ENCODE data around the gene TP73. TPM values are rescaled to one million over a fixed set of nuclear protein-coding genes. Genes with fewer than 3 reads are reported as not detected.
"Not testable (repeated sequence)": the region's sequence is repeated elsewhere in the genome, so short reads cannot be mapped to it uniquely, and the experiment has no call there.

The TP73 gene
- total RNA-seq, 1 donor from 2014 or later: 1.3 TPM

DNA sequence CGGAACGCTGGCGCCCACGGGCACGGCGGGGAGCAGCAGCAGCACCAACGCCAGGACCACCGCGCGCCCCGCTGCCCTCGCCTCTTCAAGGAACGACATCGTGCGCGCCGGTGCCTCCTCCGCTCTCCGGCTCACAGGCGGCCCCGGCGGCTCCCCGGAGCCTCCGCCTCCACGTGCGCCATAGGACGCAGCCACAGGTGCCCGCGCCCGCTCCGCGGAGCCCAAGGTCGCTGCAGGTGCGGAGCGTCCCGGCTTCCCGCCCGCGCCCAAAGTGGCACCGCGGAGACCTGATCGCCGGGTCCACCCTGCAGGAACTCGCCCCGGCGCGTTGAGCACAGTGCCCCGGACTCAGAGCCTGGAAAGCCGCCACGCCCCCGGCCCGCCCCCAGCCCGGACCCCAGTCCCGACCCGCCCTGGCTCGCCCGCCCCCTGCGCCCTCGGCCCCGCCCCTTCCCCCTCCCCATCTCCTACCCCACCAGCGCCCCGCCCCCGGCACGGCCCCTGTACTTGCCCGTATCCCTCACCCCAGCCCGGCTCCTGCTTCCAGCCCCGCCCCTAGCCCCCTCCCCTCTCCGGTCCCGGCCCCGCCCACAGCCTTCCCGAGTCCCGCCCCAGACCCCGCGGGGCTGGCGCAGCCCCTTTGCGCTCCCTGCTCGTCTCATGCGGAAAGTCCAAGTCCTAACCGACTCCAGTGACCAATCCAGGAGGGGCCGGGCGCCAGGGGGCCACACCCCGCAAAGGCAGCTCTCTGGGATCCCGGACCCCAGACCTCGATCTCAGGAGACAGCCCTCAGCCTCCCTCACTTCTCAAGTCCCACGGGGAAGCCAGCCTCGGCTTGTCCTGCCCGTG, 40.9 kb upstream of the TP73 start, which contains the start of gene MEGF6:
TSS of gene MEGF6 (minus strand) at position 339 of the 850 bp plus-strand sequence. CDS start at position 99, 240 bp downstream.
- intact Hi-C loops (cut with micrococcal nuclease): no loop called here
- H3K27me3 Mint-ChIP-seq: peaks cover 20% of the 10 kb centered on the region
- DNase-seq: peak; percentile 67
- H3K4me1 Mint-ChIP-seq: no peaks in the 10 kb centered on the region
- H3K27ac Mint-ChIP-seq: no peak within 1 kb of the TSS
- peak within 1 kb of the TSS; percentile 71 for H3K4me3 Mint-ChIP-seq
- no peaks in the 10 kb centered on the region for H3K9me3 Mint-ChIP-seq
- no peaks in the 10 kb centered on the region for H3K36me3 Mint-ChIP-seq (ENCODE audit: low read depth)

DNA sequence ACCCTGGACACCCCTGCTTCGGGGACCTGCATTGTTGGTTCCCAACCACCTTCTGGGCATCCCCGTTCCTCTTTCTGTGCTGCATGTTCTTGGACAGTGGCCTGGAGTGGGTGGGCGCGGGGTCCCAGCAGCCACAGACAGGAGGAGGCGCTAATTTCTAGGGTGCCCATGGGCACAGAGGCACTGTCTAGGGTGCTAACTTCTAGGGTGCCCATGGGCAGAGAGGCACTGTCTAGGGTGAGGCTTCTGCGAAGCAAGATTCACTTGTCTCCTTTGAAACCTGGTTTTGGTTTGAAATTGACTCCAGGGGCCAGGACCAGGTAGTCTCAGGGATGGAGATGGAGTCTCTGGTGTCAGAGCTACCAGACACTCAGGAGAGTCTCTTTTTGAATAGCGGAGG, 40.2 kb upstream of the TP73 start:
- DNase-seq: no peak
- Mint-ChIP-seq H3K27me3 (peaks cover 20% of the 10 kb centered on the region), H3K36me3 (ENCODE audit: low read depth) (no peaks in the 10 kb centered on the region), H3K4me3 (no peak overlapping the region), H3K9me3 (no peaks in the 10 kb centered on the region), H3K27ac (no peak overlapping the region), H3K4me1 (no peaks in the 10 kb centered on the region)
- intact Hi-C loops (cut with micrococcal nuclease): no loop called here

GRCh38 chr1:3614755-3615742, 37.3 kb upstream of the TP73 start:
- Mint-ChIP-seq H3K4me3 (no peak overlapping the region), H3K27me3 (peaks cover 18% of the 10 kb centered on the region), H3K4me1 (peaks cover 4% of the 10 kb centered on the region), H3K27ac (no peak overlapping the region), H3K9me3 (no peaks in the 10 kb centered on the region), H3K36me3 (ENCODE audit: low read depth) (no peaks in the 10 kb centered on the region)
- DNase-seq: no peak
- intact Hi-C loops (cut with micrococcal nuclease): no loop called here

DNA sequence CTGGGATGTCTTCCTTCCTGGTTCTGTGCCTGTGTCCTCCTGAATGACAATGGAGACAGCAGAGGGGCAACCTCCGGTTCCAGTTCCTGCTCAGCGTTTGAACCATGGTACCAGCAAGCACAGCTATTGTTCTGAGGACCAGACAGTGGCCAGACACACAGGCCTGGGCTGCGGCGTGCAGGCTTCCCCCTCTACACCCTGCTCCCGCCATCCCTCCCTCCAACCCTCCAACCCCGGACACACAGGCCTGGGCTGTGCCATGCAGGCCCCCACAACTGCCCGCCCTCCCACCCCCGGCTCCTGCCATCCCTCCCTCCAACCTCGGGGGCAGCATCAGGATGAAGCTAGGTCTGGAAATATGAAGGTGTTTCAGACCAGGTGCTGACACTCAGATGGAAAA, 35.5 kb upstream of the TP73 start:
- Mint-ChIP-seq H3K36me3 (ENCODE audit: low read depth) (no peaks in the 10 kb centered on the region), H3K4me3 (no peak overlapping the region), H3K9me3 (no peaks in the 10 kb centered on the region), H3K27me3 (peaks cover 12% of the 10 kb centered on the region), H3K4me1 (peaks cover 4% of the 10 kb centered on the region), H3K27ac (no peak overlapping the region)
- DNase-seq: no peak
- intact Hi-C loops (cut with micrococcal nuclease): no loop called here

DNA sequence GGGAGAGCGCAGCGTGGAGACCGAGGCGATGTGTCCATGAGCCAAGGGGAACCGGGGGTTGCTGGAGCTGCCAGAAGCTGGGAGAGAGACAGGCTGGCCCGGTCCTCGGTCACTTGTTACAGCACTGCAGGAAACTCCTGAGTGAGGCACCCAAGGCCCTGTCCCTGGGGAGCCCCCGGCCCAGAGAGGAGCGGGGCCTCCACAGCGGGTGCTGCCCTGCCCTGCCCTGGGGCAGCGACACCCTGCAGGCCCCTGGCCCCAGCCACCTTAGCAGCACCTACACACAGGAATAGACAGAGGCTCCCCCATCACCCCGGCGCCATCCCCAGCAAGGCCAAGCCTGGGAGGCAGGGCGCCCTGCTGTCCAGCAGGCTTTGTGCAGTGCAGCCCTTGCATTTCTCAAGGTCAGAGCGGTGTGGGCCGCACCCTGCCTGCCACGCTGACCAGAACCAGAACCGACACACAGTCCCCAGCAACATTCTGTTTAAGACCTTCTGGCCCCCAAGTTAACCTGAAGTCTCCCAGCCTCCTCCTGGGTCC, 34.4 kb upstream of the TP73 start:
- Mint-ChIP-seq H3K9me3 (no peaks in the 10 kb centered on the region), H3K36me3 (ENCODE audit: low read depth) (no peaks in the 10 kb centered on the region), H3K4me1 (peaks cover 8% of the 10 kb centered on the region), H3K27ac (no peak overlapping the region), H3K27me3 (peaks cover 7% of the 10 kb centered on the region), H3K4me3 (no peak overlapping the region)
- no peak for DNase-seq
- intact Hi-C loops (cut with micrococcal nuclease): no loop called here

- H3K9me3 Mint-ChIP-seq: no peaks in the 10 kb centered on the region
- no peak overlapping the region for H3K27ac Mint-ChIP-seq
- no peak for DNase-seq
- peaks cover 9% of the 10 kb centered on the region for H3K27me3 Mint-ChIP-seq
- intact Hi-C loops (cut with micrococcal nuclease): no loop called here
- no peak overlapping the region for H3K4me3 Mint-ChIP-seq
- H3K36me3 Mint-ChIP-seq (ENCODE audit: low read depth): no peaks in the 10 kb centered on the region
- H3K4me1 Mint-ChIP-seq: peaks cover 13% of the 10 kb centered on the region
Observed at GRCh38 chr1:3618531-3618880, 33.8 kb upstream of the TP73 start.

GRCh38 chr1:3618881-3619671, 33.2 kb upstream of the TP73 start:
- H3K27ac Mint-ChIP-seq: no peak overlapping the region
- peaks cover 6% of the 10 kb centered on the region for H3K27me3 Mint-ChIP-seq
- H3K9me3 Mint-ChIP-seq: no peaks in the 10 kb centered on the region
- H3K36me3 Mint-ChIP-seq (ENCODE audit: low read depth): no peaks in the 10 kb centered on the region
- DNase-seq: peak; percentile 93
- intact Hi-C loops (cut with micrococcal nuclease): loop anchor here (1.0 kb wide), 2 partner anchors 54 to 128 kb away; no protein-coding TSS in a partner anchor
- H3K4me1 Mint-ChIP-seq: peaks cover 19% of the 10 kb centered on the region
- no peak overlapping the region for H3K4me3 Mint-ChIP-seq

DNA sequence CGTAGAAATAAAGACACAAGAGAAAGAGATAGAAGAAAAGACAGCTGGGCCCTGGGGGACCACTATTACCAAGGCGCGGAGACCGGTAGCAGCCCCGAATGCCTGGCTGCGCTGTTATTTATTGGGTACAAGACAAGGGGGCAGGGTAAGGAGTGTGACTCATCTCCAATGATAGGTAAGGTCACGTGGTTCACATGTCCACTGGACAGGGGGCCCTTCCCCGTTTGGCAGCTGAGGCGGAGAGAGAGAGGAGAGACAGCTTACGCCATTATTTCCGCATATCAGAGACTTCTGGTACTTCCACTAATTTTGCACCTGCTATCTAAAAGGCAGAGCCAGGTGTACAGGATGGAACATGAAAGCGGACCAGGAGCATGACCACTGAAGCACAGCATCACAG, 31.6 kb upstream of the TP73 start:
- intact Hi-C loops (cut with micrococcal nuclease): loop anchor here (5.0 to 10.0 kb wide), 3 partner anchors 104 to 1206 kb away; partner anchors contain the start of genes ARHGEF16 and PEX10
- Mint-ChIP-seq H3K4me3 (no peak overlapping the region), H3K27ac (no peak overlapping the region), H3K27me3 (peaks cover 5% of the 10 kb centered on the region), H3K9me3 (no peaks in the 10 kb centered on the region), H3K36me3 (ENCODE audit: low read depth) (no peaks in the 10 kb centered on the region), H3K4me1 (peaks cover 26% of the 10 kb centered on the region)
- DNase-seq: no peak

GRCh38 chr1:3621151-3621671, 31.1 kb upstream of the TP73 start:
- peaks cover 29% of the 10 kb centered on the region for H3K4me1 Mint-ChIP-seq
- not testable (repeated sequence) for H3K9me3 Mint-ChIP-seq; H3K27me3 Mint-ChIP-seq; H3K27ac Mint-ChIP-seq; H3K4me3 Mint-ChIP-seq; H3K36me3 Mint-ChIP-seq (ENCODE audit: low read depth)
- peak; percentile 71 for DNase-seq
- intact Hi-C loops (cut with micrococcal nuclease): loop anchor here (5.0 to 10.0 kb wide), 3 partner anchors 104 to 1206 kb away; partner anchors contain the start of genes ARHGEF16 and PEX10

DNA sequence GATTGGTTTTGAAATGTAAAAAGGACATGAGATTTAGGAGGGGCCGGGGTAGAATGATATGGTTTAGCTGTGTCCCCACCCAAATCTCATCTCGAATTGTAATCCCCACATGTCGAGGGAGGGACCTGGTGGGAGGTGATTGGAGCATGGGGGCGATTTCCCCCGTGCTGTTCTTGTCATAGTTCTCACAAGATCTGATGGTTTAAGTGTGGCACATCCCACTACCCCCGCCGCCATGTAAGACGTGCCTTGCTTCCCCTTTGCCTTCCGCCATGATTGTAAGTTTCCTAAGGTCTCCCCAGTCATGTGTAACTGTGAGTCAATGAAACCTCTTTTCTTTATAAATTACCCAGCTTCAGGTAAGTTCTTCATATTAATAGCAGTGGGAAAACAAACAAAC, 30.2 kb upstream of the TP73 start:
- not testable (repeated sequence) for H3K36me3 Mint-ChIP-seq (ENCODE audit: low read depth); H3K27me3 Mint-ChIP-seq; H3K9me3 Mint-ChIP-seq; H3K27ac Mint-ChIP-seq; DNase-seq
- intact Hi-C loops (cut with micrococcal nuclease): loop anchor here (5.0 to 10.0 kb wide), 3 partner anchors 103 to 1207 kb away; partner anchors contain the start of genes ARHGEF16 and PEX10
- Mint-ChIP-seq H3K4me3 (peak overlapping the region; percentile 15), H3K4me1 (peaks cover 29% of the 10 kb centered on the region)

GRCh38 chr1:3623441-3624199, 28.7 kb upstream of the TP73 start:
- intact Hi-C loops (cut with micrococcal nuclease): loop anchor here (1.0 to 10.0 kb wide), 5 partner anchors 27 to 1209 kb away; partner anchors contain the start of genes ARHGEF16, PEX10, SMIM1 and WRAP73
- Mint-ChIP-seq H3K27ac (peak overlapping the region; percentile 70), H3K9me3 (no peaks in the 10 kb centered on the region), H3K27me3 (peaks cover 5% of the 10 kb centered on the region), H3K4me1 (peaks cover 29% of the 10 kb centered on the region), H3K4me3 (peak overlapping the region; percentile 94), H3K36me3 (ENCODE audit: low read depth) (peaks cover under 1% of the 10 kb centered on the region)
- peak; percentile 64 for DNase-seq

All from activated CD4-positive, alpha-beta T cell treated with anti-CD3 and anti-CD28 coated beads, Interleukin-2, amount 10 ng/mL, durations not matched to agents 24 days and 14 days (primary cell).